Tibial nerve (tissue), 4 donors: ENCODE results near the gene C17orf58. TPM values are rescaled to one million over a fixed set of nuclear protein-coding genes. Genes with fewer than 3 reads are reported as not detected.
"Not testable (repeated sequence)": the region's sequence is repeated elsewhere in the genome, so short reads cannot be mapped to it uniquely, and the experiment has no call there.

Experiments
- DNase-seq, 2 donors: peaks; one replicate each; pipeline ENCODE4 v3.0.0-alpha.2; 2019; ENCODE audit warnings: low spot score in 2 of 2
- H3K27ac ChIP-seq, 4 donors: fragments of 200-600 bp; sonication (generic) in 3 of 4; one replicate each; pipeline ENCODE4 v1.5.1; 2017 to 2019; ENCODE audit warnings: mild to moderate bottlenecking in 1 of 4
- H3K27me3 ChIP-seq, 2 donors: fragments of 200-600 bp; sonication (generic) in 1 of 2; one replicate each; pipeline versions ENCODE4 v1.5.1 to v1.6.0; 2017 to 2019
- H3K36me3 ChIP-seq, 3 donors: fragments of 200-600 bp; sonication (generic); one replicate each; pipeline ENCODE4 v1.5.1; 2018 to 2019
- H3K4me1 ChIP-seq, 4 donors: fragments of 200-600 bp; sonication (generic) in 3 of 4; one replicate each; pipeline ENCODE4 v1.5.1; 2017 to 2019
- H3K4me3 ChIP-seq, 4 donors: fragments of 200-600 bp; sonication (generic) in 3 of 4; one replicate each; pipeline ENCODE4 v1.5.1; 2017 to 2019; ENCODE audit warnings: mild to moderate bottlenecking in 1 of 4, moderate library complexity in 1 of 4
- H3K9me3 ChIP-seq, 4 donors: fragments of 200-600 bp; sonication (generic) in 3 of 4; one replicate each; pipeline ENCODE4 v1.5.1; 2017 to 2019
- EP300 ChIP-seq, 2 donors: sonication (generic); formaldehyde crosslinking; IDR thresholded peaks; one replicate each; pipeline ENCODE4 v1.6.1; 2017; ENCODE audit warnings: antibody characterized with exemption in 2 of 2, mild to moderate bottlenecking in 1 of 2
- POLR2A ChIP-seq, 2 donors: fragments of 450-650 bp; IDR thresholded peaks; one replicate each; pipeline ENCODE4 v1.6.1; 2017; ENCODE audit warnings: antibody characterized with exemption in 2 of 2, mild to moderate bottlenecking in 2 of 2, moderate library complexity in 2 of 2
- WGBS, 2 donors: methylation state at CpG; one replicate each; pipeline ENCODE4 v1.1.5; 2018; 5-methylcytosine and 5-hydroxymethylcytosine counted together
- total RNA-seq, 4 donors: library from RNA; depleted of rRNA; stranded (reverse); fragments of >200 nt; gene quantifications; one replicate each; pipeline ENCODE4 v1.1.0, GENCODE V29; 2016
- TF ChIP-seq, protein P1 (sequence below), 5 experiments: fragments of 200-600 bp in 3 of 5; fragments of 450-650 bp in 2 of 5; sonication (generic) in 3 of 5; IDR thresholded peaks; one replicate each; pipeline ENCODE4 v1.5.1; 2016 to 2019; ENCODE audit warnings: antibody characterized with exemption in 5 of 5, mild to moderate bottlenecking in 3 of 5, moderate library complexity in 2 of 5

The C17orf58 gene
- 10 to 100 TPM in 1 of 4 donors, 1 to 10 TPM in 3; 2.3 to 10.7 (median 3.9) TPM for total RNA-seq

DNA sequence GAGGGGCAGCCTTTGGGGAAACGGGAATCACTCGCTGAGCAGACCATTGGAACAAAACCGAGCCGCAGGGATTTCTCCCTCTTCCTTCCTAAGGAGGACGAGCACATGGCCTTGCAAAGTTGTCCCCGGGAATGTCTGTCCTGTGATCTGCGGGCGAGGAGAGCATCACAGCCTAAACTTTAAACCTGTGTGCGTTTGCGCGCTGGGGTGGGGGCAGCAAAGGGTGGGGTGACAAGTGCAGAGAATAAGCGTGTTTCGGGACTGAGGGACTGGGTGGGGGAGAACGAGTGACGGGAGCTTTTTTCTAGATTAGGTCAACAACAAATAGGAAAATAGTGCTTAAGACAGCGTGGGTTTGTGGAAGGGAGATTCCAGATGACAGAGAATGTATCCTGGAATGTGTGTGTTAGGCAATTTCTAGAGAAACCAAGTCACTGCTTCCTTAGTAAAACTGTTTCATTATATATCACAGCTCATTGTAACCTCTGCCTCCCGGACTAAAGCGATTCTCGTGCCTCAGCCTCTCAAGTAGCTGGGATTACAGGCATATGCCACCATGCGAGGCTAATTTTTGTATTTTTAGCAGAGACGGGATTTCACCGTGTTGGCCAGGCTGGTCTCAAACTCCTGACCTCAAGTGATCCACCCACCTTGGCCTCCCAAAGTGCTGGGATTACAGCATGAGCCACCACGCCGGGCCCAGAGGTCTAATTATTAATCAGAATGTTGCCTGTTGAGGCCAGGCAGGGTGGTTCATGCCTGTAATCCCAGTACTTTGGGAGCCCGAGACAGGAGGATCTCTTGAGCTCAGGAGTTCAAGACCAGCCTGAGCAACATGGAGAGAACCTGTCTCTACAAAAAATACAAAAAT, at the start of gene C17orf58:
Gene C17orf58, minus strand, starts transcription at position 169 of the 871 bp plus-strand sequence. CDS start 271 bp downstream, outside the sequence.
- H3K4me1 ChIP-seq = peaks cover 0 to 28% (median 13%) of the 10 kb centered on the region in 4 donors
- 26 to 28% methylated on average over 25 of the region's 25 CpGs for WGBS, 2 donors
- H3K36me3 ChIP-seq, DNase-seq, H3K27me3 ChIP-seq, H3K9me3 ChIP-seq: not testable (repeated sequence)
- peak within 1 kb of the TSS; percentile 13 to 98 (median 53) for H3K27ac ChIP-seq
- peak within 1 kb of the TSS; percentile 40 to 87 (median 61) for H3K4me3 ChIP-seq

DNA sequence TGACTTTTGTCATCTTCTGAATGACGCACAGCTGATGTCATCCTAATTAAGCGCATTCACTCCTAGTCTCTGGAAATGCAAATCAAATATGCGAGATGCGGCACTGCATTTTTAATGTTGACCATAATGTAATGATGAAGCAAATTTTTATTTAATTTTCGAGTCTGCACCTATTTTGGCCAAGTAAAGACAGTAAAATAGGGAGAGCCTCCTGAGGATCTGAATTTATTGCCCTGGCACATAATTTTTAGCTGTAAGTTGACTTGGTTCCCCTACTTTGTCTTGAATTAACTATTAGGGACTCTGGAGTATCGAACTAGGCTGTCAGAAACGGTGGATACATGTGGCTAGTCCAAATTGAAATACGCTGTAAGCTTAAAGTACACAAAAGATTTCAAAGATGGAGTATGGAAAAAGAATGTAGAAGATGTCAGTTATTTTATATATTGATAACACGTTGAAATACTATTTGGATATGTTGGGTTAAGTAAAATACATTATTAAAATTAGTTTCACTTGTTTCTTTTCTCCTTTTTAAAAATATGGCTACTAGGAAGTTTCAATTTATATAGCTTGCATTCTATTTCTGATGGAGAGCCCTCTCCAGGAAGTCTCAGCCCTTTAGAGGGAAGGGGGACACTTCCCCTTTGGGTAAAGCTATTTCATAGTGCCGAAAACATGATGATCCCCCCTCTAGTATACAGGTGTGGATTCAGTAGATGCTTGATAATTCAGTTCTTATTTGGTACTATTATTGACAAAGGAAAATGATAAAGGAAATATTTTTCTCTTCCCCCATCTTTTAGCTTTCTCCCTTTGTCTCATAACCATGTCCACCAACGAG, 40.3 kb upstream of the C17orf58 start:
- Histone ChIP-seq H3K27me3 (no peaks in the 10 kb centered on the region), H3K27ac (peak overlapping the region in 3 of 4 donors; percentile 74 to 80 (median 77)), H3K4me1 (peaks cover 0 to 22% (median 6%) of the 10 kb centered on the region in 4 donors), H3K36me3 (peaks cover 2 to 40% (median 5%) of the 10 kb centered on the region in 3 donors), H3K9me3 (no peaks in the 10 kb centered on the region), H3K4me3 (peak overlapping the region; percentile 86 to 96 (median 90))
- 10 to 15% methylated on average over 11 of the region's 11 CpGs for WGBS, 2 donors
- DNase-seq = no peak
- no peak for TF ChIP-seq EP300 (IDR thresholded peaks at IDR 0.05)
- TF ChIP-seq, protein P1, sequence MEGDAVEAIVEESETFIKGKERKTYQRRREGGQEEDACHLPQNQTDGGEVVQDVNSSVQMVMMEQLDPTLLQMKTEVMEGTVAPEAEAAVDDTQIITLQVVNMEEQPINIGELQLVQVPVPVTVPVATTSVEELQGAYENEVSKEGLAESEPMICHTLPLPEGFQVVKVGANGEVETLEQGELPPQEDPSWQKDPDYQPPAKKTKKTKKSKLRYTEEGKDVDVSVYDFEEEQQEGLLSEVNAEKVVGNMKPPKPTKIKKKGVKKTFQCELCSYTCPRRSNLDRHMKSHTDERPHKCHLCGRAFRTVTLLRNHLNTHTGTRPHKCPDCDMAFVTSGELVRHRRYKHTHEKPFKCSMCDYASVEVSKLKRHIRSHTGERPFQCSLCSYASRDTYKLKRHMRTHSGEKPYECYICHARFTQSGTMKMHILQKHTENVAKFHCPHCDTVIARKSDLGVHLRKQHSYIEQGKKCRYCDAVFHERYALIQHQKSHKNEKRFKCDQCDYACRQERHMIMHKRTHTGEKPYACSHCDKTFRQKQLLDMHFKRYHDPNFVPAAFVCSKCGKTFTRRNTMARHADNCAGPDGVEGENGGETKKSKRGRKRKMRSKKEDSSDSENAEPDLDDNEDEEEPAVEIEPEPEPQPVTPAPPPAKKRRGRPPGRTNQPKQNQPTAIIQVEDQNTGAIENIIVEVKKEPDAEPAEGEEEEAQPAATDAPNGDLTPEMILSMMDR (IDR thresholded peaks at IDR 0.05) = no peak
- TF ChIP-seq POLR2A (IDR thresholded peaks at IDR 0.05) = no peak

DNA sequence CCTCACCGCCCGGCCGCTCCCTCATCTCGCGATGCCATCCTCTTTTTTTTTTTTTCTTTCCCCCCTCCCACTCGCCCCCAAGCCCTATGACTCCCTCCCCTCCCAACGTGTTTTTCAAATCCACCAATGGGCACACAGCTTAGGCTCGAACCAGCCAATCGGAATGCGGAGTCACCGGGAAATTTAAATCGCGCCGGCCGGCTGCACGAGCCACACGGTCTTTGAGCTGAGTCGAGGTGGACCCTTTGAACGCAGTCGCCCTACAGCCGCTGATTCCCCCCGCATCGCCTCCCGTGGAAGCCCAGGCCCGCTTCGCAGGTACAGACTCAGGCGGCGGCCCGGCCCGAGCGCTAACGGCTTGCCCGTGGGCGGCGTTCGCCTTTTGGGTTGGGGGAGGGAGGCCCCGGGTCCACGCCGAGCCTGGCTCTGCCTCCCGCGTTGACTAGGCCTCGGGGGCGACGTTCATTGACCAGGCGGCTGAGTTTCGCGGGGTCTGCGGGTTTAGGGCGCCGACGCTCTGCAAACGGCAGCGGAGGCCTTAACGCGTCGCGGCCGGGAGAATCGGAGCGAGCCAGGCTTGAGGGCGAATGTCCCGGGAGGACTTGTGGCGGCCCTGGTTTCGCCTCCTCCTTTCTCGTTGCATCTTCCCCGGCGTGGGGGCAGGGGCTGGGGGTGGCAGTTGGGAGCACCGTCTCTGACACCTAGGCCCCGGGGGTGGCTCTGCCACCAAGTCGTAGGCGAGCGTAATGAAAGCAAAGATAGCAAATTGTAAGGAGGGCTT, 39.4 kb upstream of the C17orf58 start, which contains the start of gene KPNA2:
Gene KPNA2, plus strand, starts transcription at position 213 of the 781 bp plus-strand sequence. CDS start 1,398 bp downstream, outside the sequence.
- no peaks in the 10 kb centered on the region for H3K27me3 ChIP-seq
- peak in 1 of 2 donors; percentile 87 for TF ChIP-seq EP300 (IDR thresholded peaks at IDR 0.05)
- TF ChIP-seq POLR2A (IDR thresholded peaks at IDR 0.05) = peak; percentile 37 to 72
- TF ChIP-seq, protein P1 (IDR thresholded peaks at IDR 0.05) = peak in 1 of 5 experiments; percentile 19
- DNase-seq = peak; percentile 86 to 93
- peaks cover 0 to 22% (median 6%) of the 10 kb centered on the region in 4 donors for H3K4me1 ChIP-seq
- no peaks in the 10 kb centered on the region for H3K9me3 ChIP-seq
- H3K27ac ChIP-seq = peak within 1 kb of the TSS; percentile 61 to 80 (median 76)
- H3K36me3 ChIP-seq = peaks cover 0 to 32% (median 0%) of the 10 kb centered on the region in 3 donors
- 0 to 1% methylated on average over 22 to 66 of the region's 72 CpGs for WGBS, 2 donors
- H3K4me3 ChIP-seq = peak within 1 kb of the TSS; percentile 86 to 96 (median 90)

DNA sequence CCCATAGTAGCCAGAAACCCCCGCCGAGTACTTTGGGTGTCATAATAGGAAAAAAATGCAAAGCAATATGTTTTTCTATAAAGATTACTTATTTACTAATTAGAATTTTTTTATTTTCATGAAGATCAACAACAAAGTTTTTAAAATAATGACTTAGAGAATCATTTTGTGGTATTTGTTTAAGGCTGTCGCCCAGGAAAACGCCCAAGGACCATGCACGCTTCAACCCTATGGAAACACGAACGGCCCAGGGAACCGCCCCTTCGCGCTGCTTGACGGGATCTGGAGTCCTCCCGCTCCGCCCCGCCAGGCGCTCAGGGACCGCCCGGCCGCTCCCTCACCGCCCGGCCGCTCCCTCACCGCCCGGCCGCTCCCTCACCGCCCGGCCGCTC, 38.9 kb upstream of the C17orf58 start:
- Histone ChIP-seq H3K4me1 (peaks cover 0 to 22% (median 6%) of the 10 kb centered on the region in 4 donors), H3K36me3 (peaks cover 0 to 26% (median 0%) of the 10 kb centered on the region in 3 donors), H3K9me3 (no peaks in the 10 kb centered on the region), H3K4me3 (peak overlapping the region; percentile 10 to 93 (median 30)), H3K27ac (peak overlapping the region in 2 of 4 donors; percentile 23 to 48), H3K27me3 (no peaks in the 10 kb centered on the region)
- TF ChIP-seq, protein P1 (IDR thresholded peaks at IDR 0.05) = no peak
- TF ChIP-seq EP300 (IDR thresholded peaks at IDR 0.05) = no peak
- TF ChIP-seq POLR2A (IDR thresholded peaks at IDR 0.05) = no peak
- peak; percentile 80 to 83 for DNase-seq
- whole genome bisulfite sequencing, 2 donors = 2 to 3% methylated on average over 26 to 27 of the region's 27 CpGs

DNA sequence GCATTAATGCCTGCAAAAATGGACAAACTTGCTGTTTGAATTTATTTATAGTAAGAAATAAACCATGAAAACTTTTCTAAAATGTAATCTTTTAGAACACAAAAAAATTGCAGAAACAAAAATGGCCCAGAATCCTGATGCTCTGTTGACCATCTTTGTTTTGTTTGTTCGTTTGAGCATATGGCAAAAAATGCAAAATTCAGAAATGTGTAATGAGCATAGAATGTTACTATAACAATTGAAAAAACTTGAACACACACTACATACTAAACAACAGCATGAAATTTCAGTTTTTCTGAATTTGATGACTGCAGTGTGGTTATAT, 38.1 kb upstream of the C17orf58 start:
- Histone ChIP-seq H3K27ac (peak overlapping the region in 2 of 4 donors; percentile 23 to 49), H3K36me3 (peaks cover 0 to 20% (median 0%) of the 10 kb centered on the region in 3 donors), H3K4me1 (peaks cover 0 to 22% (median 6%) of the 10 kb centered on the region in 4 donors), H3K27me3 (no peaks in the 10 kb centered on the region), H3K4me3 (peak overlapping the region in 2 of 4 donors; percentile 26 to 35), H3K9me3 (no peaks in the 10 kb centered on the region)
- 30 to 31% methylated on average over 1 of the region's 1 CpG for WGBS, 2 donors
- TF ChIP-seq, protein P1 (IDR thresholded peaks at IDR 0.05) = no peak
- TF ChIP-seq EP300 (IDR thresholded peaks at IDR 0.05) (no peak), POLR2A (IDR thresholded peaks at IDR 0.05) (no peak)
- DNase-seq = no peak
